Measurements from ENCODE around the gene ACSF3. TPM values are rescaled to one million over a fixed set of nuclear protein-coding genes. Genes with fewer than 3 reads are reported as not detected.
"Not testable (repeated sequence)": the region's sequence is repeated elsewhere in the genome, so short reads cannot be mapped to it uniquely, and the experiment has no call there.

Gene ACSF3
- polyA plus RNA-seq, 3 donors = 29.7 to 38.0 (median 30.8) TPM

GRCh38 chr16:89084814-89085612, 8.6 kb upstream of the ACSF3 start:
- DNase-seq (ENCODE audit: extremely low read depth in 1 of 11, low read depth in 9 of 11, low spot score in 4 of 11) = no peak

- no peak for DNase-seq (ENCODE audit: extremely low read depth in 1 of 11, low read depth in 9 of 11, low spot score in 4 of 11)
These were observed 7.9 kb upstream of the ACSF3 start for GRCh38 chr16:89085755-89086154.

- no peak for DNase-seq (ENCODE audit: extremely low read depth in 1 of 11, low read depth in 9 of 11, low spot score in 4 of 11)
These were observed 5.6 kb upstream of the ACSF3 start for GRCh38 chr16:89087922-89088497.

- no peak for DNase-seq (ENCODE audit: extremely low read depth in 1 of 11, low read depth in 9 of 11, low spot score in 4 of 11)
These were observed 4.5 kb upstream of the ACSF3 start for GRCh38 chr16:89089120-89089519.

GRCh38 chr16:89090182-89090630, 3.4 kb upstream of the ACSF3 start:
- no peak for DNase-seq (ENCODE audit: extremely low read depth in 1 of 11, low read depth in 9 of 11, low spot score in 4 of 11)

GRCh38 chr16:89090669-89091426, 2.8 kb upstream of the ACSF3 start:
- no peak for DNase-seq (ENCODE audit: extremely low read depth in 1 of 11, low read depth in 9 of 11, low spot score in 4 of 11)

GRCh38 chr16:89092013-89092412, 1.6 kb upstream of the ACSF3 start:
- DNase-seq (ENCODE audit: extremely low read depth in 1 of 11, low read depth in 9 of 11, low spot score in 4 of 11) = no peak

- DNase-seq (ENCODE audit: extremely low read depth in 1 of 11, low read depth in 9 of 11, low spot score in 4 of 11) = not testable (repeated sequence)
These were observed 425 bp upstream of the ACSF3 start for GRCh38 chr16:89093252-89093601.

- no peak for DNase-seq (ENCODE audit: extremely low read depth in 1 of 11, low read depth in 9 of 11, low spot score in 4 of 11)
These were observed 714 bp downstream of the ACSF3 start for GRCh38 chr16:89094252-89094879.

GRCh38 chr16:89094880-89095258, 1.2 kb downstream of the ACSF3 start:
- DNase-seq (ENCODE audit: extremely low read depth in 1 of 11, low read depth in 9 of 11, low spot score in 4 of 11) = no peak

GRCh38 chr16:89095491-89095951, 1.9 kb downstream of the ACSF3 start:
- DNase-seq (ENCODE audit: extremely low read depth in 1 of 11, low read depth in 9 of 11, low spot score in 4 of 11) = no peak

GRCh38 chr16:89096042-89096717, 2.5 kb downstream of the ACSF3 start:
- no peak for DNase-seq (ENCODE audit: extremely low read depth in 1 of 11, low read depth in 9 of 11, low spot score in 4 of 11)

GRCh38 chr16:89096768-89097391, 3.2 kb downstream of the ACSF3 start:
- no peak for DNase-seq (ENCODE audit: extremely low read depth in 1 of 11, low read depth in 9 of 11, low spot score in 4 of 11)

GRCh38 chr16:89097392-89097772, 3.7 kb downstream of the ACSF3 start:
- no peak for DNase-seq (ENCODE audit: extremely low read depth in 1 of 11, low read depth in 9 of 11, low spot score in 4 of 11)

GRCh38 chr16:89098767-89099430, 5.2 kb downstream of the ACSF3 start:
- no peak for DNase-seq (ENCODE audit: extremely low read depth in 1 of 11, low read depth in 9 of 11, low spot score in 4 of 11)

- no peak for DNase-seq (ENCODE audit: extremely low read depth in 1 of 11, low read depth in 9 of 11, low spot score in 4 of 11)
These were observed 6.3 kb downstream of the ACSF3 start for GRCh38 chr16:89099905-89100304.

GRCh38 chr16:89100601-89101302, 7.1 kb downstream of the ACSF3 start:
- no peak for DNase-seq (ENCODE audit: extremely low read depth in 1 of 11, low read depth in 9 of 11, low spot score in 4 of 11)

Data from renal cortex interstitium (tissue), 11 donors.